ENCODE results near the gene TPM1.
A peak's percentile ranks its signal among the peaks of the same experiment; 100 is the strongest.

The TPM1 gene

DNA sequence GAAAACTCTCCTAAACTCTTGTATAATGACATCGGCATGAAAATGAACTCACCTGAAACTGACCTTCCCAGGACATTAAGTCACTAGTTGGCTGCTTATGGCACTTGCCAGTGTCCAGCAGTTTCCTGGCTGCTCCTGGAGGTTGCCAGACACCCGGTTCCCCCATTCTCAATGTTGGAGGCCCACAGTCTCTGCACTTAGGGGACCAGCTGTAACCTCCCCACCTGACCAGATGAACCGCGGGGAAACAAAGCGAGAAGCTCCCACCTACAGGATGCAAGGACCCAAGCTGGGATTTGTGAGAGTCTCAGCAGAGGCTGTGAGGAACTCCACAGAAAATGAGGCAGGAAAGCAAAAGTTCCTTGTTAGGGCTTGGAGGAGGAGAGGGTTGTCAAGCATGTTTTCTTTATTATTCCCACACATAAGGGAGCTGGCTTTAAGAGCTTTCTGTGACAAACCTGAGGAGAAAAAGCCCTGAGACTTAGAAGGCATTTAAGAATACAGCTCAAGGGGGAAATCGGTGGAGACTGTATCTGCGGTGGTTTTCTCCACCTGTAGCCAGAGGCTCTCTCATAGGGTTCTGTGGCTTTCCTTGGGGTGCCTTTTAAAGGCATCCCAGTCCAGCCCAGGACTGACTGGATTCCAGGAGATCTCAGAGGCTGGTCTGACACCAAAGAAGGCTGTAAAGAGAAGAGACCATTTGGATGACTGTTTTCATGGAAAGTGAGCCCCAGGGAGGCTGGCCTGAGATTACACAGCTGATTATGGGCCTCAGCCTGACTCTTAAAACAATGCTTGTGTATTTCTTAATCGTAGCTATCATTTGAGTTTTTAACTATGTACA is 4.6 kb downstream of the TPM1 start:
- no peaks in the 10 kb centered on the region for H3K36me3 ChIP-seq (ENCODE audit: control insufficient read depth in 1 of 2, insufficient read depth in 2 of 2, low read length in 2 of 2)
- no peaks in the 10 kb centered on the region for H3K9me3 ChIP-seq (ENCODE audit: control insufficient read depth in 1 of 2, low read length in 2 of 2)
- H3K27me3 ChIP-seq (ENCODE audit: control insufficient read depth in 1 of 2, insufficient read depth in 2 of 2, low read length in 2 of 2) = peaks cover 13 to 26% of the 10 kb centered on the region in 2 donors
- peak overlapping the region; percentile 80 to 92 for H3K4me3 ChIP-seq (ENCODE audit: low read depth in 1 of 2, low read length in 2 of 2)
- peak overlapping the region; percentile 69 to 78 for H3K9ac ChIP-seq (ENCODE audit: low read depth in 1 of 2, low read length in 2 of 2)
- H3K4me1 ChIP-seq (ENCODE audit: control insufficient read depth in 1 of 2, insufficient read depth in 2 of 2, low read length in 2 of 2) = peaks cover 37 to 40% of the 10 kb centered on the region in 2 donors
- H3K27ac ChIP-seq (ENCODE audit: low read depth, low read length) = peak overlapping the region; percentile 85

DNA sequence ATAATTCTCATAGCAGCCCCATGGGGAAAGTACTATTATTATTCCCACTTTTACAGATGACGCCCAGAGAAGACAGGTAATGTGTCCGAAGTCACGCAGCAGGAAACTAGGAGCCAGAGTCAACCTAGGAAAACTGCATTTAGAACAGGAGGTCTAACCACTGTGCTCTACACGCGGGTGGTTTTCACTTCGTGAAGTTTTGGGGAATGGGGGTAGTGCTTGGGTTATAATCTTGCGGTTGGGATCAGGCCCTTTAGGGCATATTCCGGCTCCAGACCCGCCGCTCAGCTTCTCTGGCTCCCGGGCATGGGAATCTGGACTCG is 5.2 kb downstream of the TPM1 start:
- H3K27ac ChIP-seq (ENCODE audit: low read depth, low read length) = peak overlapping the region; percentile 85
- H3K9ac ChIP-seq (ENCODE audit: low read depth in 1 of 2, low read length in 2 of 2) = peak overlapping the region; percentile 69 to 78
- H3K36me3 ChIP-seq (ENCODE audit: control insufficient read depth in 1 of 2, insufficient read depth in 2 of 2, low read length in 2 of 2) = no peaks in the 10 kb centered on the region
- H3K4me3 ChIP-seq (ENCODE audit: low read depth in 1 of 2, low read length in 2 of 2) = peak overlapping the region; percentile 80 to 92
- H3K27me3 ChIP-seq (ENCODE audit: control insufficient read depth in 1 of 2, insufficient read depth in 2 of 2, low read length in 2 of 2) = peaks cover 13 to 25% of the 10 kb centered on the region in 2 donors
- H3K9me3 ChIP-seq (ENCODE audit: control insufficient read depth in 1 of 2, low read length in 2 of 2) = no peaks in the 10 kb centered on the region
- peaks cover 43 to 46% of the 10 kb centered on the region in 2 donors for H3K4me1 ChIP-seq (ENCODE audit: control insufficient read depth in 1 of 2, insufficient read depth in 2 of 2, low read length in 2 of 2)

DNA sequence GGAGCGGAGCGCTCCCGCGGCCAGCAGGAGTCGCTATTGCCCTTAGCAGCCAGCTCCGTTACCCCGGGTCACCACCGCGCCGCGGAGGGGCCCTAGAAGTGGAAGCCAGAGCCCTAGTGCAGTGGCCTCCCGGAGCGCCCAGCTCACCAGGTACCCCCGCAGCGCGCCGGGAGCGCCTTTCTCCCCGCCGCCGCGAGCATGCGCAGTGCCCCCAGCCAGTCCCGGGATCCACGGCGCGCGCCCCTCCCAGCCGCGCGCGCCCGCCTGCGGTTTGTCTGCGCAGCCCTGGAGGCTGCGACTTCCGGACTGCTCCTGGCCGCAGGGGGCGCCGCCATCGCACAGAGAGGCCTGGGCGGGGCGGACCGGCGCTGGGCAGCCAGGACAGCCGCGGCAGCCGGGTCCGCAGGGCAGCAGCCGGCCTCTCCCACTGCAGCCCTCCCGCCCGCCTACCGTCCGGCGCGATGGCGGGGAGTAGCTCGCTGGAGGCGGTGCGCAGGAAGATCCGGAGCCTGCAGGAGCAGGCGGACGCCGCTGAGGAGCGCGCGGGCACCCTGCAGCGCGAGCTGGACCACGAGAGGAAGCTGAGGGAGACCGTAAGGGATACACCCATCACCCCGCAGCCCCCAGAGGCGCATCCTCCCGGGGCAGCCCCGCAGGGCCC is 5.7 kb downstream of the TPM1 start:
- no peaks in the 10 kb centered on the region for H3K36me3 ChIP-seq (ENCODE audit: control insufficient read depth in 1 of 2, insufficient read depth in 2 of 2, low read length in 2 of 2)
- H3K27ac ChIP-seq (ENCODE audit: low read depth, low read length) = peak overlapping the region; percentile 85
- peaks cover 48 to 49% of the 10 kb centered on the region in 2 donors for H3K4me1 ChIP-seq (ENCODE audit: control insufficient read depth in 1 of 2, insufficient read depth in 2 of 2, low read length in 2 of 2)
- H3K9ac ChIP-seq (ENCODE audit: low read depth in 1 of 2, low read length in 2 of 2) = peak overlapping the region; percentile 78 to 96
- H3K4me3 ChIP-seq (ENCODE audit: low read depth in 1 of 2, low read length in 2 of 2) = peak overlapping the region; percentile 80 to 92
- H3K9me3 ChIP-seq (ENCODE audit: control insufficient read depth in 1 of 2, low read length in 2 of 2) = no peaks in the 10 kb centered on the region
- H3K27me3 ChIP-seq (ENCODE audit: control insufficient read depth in 1 of 2, insufficient read depth in 2 of 2, low read length in 2 of 2) = peaks cover 12 to 21% of the 10 kb centered on the region in 2 donors

DNA sequence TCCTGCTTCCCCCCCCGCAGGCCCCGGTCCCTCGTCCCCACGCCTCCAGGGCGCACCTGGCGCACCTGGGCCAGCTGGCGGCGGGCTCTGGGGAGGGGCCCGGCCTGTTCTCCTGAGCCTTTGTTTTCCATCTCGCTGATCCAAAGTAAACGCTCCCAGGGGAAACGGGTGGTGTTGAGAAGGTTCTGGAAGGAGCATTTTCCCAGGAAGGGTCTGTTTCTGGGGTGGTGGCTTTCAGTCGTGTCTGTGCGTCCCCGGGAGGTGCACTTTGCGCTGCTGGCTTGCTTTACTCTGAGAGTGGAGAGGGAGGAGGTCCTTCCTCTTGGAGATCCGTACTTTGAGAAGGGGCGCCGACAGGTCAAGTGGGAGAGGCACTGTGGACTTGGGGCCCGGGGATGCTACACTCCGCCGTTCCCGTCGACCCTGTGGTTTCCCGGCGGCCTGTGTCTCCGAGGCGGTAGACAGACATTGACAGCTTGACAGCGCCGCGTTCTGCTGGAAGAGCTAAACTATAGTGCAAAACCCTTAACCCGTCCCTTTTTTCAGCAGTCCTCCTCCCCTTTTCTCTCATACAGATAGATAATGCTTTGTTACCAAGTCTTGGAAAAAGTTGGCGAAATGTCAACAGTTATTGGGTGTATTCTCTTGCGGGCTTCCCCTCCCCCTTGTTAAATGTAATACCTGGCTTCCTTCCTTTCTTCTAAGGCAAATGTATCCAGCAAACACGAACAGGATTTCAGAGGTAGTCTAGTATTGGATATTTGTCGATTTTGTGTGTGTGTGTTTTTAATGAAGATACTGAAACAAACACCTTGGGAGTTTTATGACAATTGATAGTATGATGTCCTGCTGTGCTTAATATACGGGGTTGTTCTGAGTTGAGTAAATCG is 6.5 kb downstream of the TPM1 start:
- Histone ChIP-seq H3K36me3 (ENCODE audit: control insufficient read depth in 1 of 2, insufficient read depth in 2 of 2, low read length in 2 of 2) (no peaks in the 10 kb centered on the region), H3K4me1 (ENCODE audit: control insufficient read depth in 1 of 2, insufficient read depth in 2 of 2, low read length in 2 of 2) (peaks cover 49% of the 10 kb centered on the region in 2 donors), H3K27ac (ENCODE audit: low read depth, low read length) (peak overlapping the region; percentile 85), H3K4me3 (ENCODE audit: low read depth in 1 of 2, low read length in 2 of 2) (peak overlapping the region; percentile 80 to 92), H3K9me3 (ENCODE audit: control insufficient read depth in 1 of 2, low read length in 2 of 2) (no peaks in the 10 kb centered on the region), H3K9ac (ENCODE audit: low read depth in 1 of 2, low read length in 2 of 2) (peak overlapping the region; percentile 78 to 96), H3K27me3 (ENCODE audit: control insufficient read depth in 1 of 2, insufficient read depth in 2 of 2, low read length in 2 of 2) (peaks cover 6 to 13% of the 10 kb centered on the region in 2 donors)

DNA sequence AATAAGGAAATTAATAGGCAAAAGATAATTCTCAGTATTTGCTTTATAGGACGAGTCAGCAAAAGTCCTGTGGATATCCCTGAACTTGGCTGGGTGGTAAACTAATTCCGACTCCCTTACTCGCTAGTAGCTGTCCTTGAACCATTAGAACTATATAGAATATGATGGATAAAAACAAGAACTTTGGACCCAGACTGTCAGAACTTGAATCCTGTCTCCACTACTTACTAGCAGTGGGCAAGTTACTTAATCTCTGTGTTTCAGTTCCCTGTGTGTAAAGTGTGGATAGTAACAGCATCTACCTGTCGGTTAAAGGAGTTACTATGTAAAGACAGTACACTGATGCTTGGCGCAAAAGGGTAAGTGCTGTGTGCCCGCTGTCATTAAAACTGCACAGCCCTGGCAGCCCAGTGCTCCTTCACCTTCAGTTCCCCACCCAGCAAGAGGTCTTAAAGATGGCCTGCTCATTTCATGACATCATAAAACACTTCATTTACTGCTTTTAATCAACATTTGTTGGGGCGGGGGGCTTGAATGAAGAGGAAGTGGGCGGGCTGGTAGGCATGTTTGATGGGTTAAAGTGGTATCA is 7.3 kb downstream of the TPM1 start:
- Histone ChIP-seq H3K27ac (ENCODE audit: low read depth, low read length) (peak overlapping the region; percentile 85), H3K4me3 (ENCODE audit: low read depth in 1 of 2, low read length in 2 of 2) (peak overlapping the region; percentile 80 to 92), H3K9me3 (ENCODE audit: control insufficient read depth in 1 of 2, low read length in 2 of 2) (no peaks in the 10 kb centered on the region), H3K9ac (ENCODE audit: low read depth in 1 of 2, low read length in 2 of 2) (peak overlapping the region; percentile 78 to 96), H3K27me3 (ENCODE audit: control insufficient read depth in 1 of 2, insufficient read depth in 2 of 2, low read length in 2 of 2) (peaks cover 0 to 5% of the 10 kb centered on the region in 2 donors), H3K36me3 (ENCODE audit: control insufficient read depth in 1 of 2, insufficient read depth in 2 of 2, low read length in 2 of 2) (no peaks in the 10 kb centered on the region), H3K4me1 (ENCODE audit: control insufficient read depth in 1 of 2, insufficient read depth in 2 of 2, low read length in 2 of 2) (peaks cover 50 to 53% of the 10 kb centered on the region in 2 donors)

DNA sequence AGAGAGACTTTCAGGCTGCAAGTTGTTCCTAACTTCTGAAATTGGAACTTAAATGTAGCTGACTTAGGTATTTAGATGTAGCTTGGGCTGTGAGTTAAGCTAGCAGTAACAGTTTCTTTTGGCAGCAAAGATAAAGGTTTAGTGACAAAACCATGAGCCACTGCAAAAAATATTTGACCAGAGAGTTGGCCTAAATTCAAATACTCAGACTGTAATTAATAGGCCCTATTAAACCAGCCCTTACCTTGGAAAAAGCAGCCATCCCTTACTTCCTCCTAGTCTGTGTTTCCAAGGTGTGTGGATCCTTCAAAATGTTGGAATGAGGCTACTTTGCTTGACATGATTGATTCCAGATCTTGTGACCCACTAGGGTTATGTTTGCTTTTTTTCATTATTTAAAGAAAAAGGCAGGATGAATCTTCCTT is 8.2 kb downstream of the TPM1 start:
- H3K4me3 ChIP-seq (ENCODE audit: low read depth in 1 of 2, low read length in 2 of 2) = peak overlapping the region; percentile 80 to 92
- H3K9ac ChIP-seq (ENCODE audit: low read depth in 1 of 2, low read length in 2 of 2) = peak overlapping the region; percentile 40 to 78
- H3K27ac ChIP-seq (ENCODE audit: low read depth, low read length) = peak overlapping the region; percentile 85

DNA sequence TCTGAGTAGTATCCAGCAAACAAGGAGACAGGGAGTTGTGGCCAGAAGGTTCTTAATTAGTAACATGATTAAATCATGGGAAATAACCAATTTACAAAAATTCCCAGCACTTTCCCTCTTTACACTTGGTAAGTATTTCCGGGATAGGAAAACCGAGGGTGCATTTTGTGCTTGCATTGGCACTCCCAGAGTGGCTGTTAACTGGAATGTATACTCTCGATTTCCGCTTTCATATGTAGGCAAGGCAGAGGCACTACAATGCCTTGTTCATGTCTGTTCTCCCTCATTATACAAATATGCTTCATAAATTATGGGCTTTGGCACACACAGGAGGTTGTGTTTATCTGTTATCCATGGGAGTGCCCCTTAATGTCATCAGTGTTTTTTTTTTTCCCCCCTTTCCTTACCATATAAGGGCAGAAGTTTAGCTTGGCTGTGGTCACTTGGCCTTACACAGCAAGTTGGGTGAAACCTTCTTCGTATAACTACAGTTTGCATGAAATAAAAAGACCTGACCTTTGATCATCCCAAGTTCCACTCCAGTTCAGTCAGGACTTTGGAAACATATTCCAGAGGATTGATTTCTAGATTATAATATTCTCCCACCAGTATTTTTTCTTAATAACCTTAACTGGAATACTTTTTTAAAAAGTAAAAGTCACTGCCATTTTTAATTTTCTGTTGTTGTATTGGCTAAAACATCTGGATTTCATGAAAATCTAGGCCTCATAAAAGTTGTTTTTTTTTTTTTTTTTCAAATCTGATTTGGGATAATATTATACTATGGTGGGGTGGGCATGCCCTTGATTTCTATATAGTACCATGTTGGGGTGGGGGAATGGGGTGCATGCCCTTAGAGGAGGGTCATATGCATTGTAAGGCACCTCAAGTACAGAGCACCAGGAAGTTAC is 8.9 kb downstream of the TPM1 start:
- H3K4me3 ChIP-seq (ENCODE audit: low read depth in 1 of 2, low read length in 2 of 2) = peak overlapping the region; percentile 80 to 92

More for the DNA sequence above, 8.2 kb downstream of the TPM1 start:
- H3K4me1 ChIP-seq (ENCODE audit: control insufficient read depth in 1 of 2, insufficient read depth in 2 of 2, low read length in 2 of 2) = peaks cover 56 to 61% of the 10 kb centered on the region in 2 donors
- no peaks in the 10 kb centered on the region for H3K9me3 ChIP-seq (ENCODE audit: control insufficient read depth in 1 of 2, low read length in 2 of 2)
- peaks cover 0 to 3% of the 10 kb centered on the region in 2 donors for H3K27me3 ChIP-seq (ENCODE audit: control insufficient read depth in 1 of 2, insufficient read depth in 2 of 2, low read length in 2 of 2)
- peaks cover 0 to 3% of the 10 kb centered on the region in 2 donors for H3K36me3 ChIP-seq (ENCODE audit: control insufficient read depth in 1 of 2, insufficient read depth in 2 of 2, low read length in 2 of 2)

DNA sequence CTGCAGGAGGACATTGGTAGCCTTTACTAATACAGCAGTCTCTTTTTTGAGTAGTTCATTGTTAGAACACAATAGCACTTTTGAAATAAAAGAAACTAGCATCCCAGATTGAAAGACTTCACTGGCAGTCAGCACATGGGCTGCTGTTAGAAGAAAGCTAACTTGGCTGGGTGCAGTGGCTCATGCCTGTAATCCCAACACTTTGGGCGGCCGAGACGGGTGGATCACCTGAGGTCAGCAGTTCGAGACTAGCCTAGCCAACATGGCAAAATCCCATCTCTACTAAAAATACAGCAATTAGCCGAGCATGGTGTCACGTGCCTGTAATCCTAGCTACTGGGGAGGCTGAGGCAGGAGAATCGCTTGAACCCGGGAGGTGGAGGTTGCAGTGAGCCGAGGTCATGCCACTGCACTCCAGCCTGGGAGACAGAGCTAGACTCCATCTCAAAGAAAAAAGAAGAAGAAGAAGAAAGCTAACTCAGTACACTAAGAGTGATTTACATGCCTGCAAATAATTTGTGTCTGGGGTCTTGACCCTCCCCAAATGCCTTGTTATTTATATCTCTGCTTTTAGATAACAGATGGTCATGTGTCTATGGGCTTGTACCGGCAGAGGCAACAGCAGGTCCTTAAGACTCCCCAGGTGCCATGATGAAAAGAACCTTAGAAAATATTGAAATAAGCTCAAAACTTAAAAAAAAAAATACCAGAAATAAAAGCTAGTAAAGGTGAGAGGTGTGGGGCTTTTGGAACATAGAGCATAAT is 9.7 kb downstream of the TPM1 start:
- H3K9me3 ChIP-seq (ENCODE audit: control insufficient read depth in 1 of 2, low read length in 2 of 2) = no peaks in the 10 kb centered on the region
- peaks cover 0 to 10% of the 10 kb centered on the region in 2 donors for H3K36me3 ChIP-seq (ENCODE audit: control insufficient read depth in 1 of 2, insufficient read depth in 2 of 2, low read length in 2 of 2)
- H3K4me1 ChIP-seq (ENCODE audit: control insufficient read depth in 1 of 2, insufficient read depth in 2 of 2, low read length in 2 of 2) = peaks cover 56 to 60% of the 10 kb centered on the region in 2 donors
- H3K9ac ChIP-seq (ENCODE audit: low read depth in 1 of 2, low read length in 2 of 2) = peak overlapping the region in 1 of 2 donors; percentile 44
- H3K4me3 ChIP-seq (ENCODE audit: low read depth in 1 of 2, low read length in 2 of 2) = peak overlapping the region in 1 of 2 donors; percentile 13
- no peaks in the 10 kb centered on the region for H3K27me3 ChIP-seq (ENCODE audit: control insufficient read depth in 1 of 2, insufficient read depth in 2 of 2, low read length in 2 of 2)
- H3K27ac ChIP-seq (ENCODE audit: low read depth, low read length) = peak overlapping the region; percentile 53

More for the DNA sequence above, 8.9 kb downstream of the TPM1 start:
- Histone ChIP-seq H3K36me3 (ENCODE audit: control insufficient read depth in 1 of 2, insufficient read depth in 2 of 2, low read length in 2 of 2) (peaks cover 0 to 3% of the 10 kb centered on the region in 2 donors), H3K27me3 (ENCODE audit: control insufficient read depth in 1 of 2, insufficient read depth in 2 of 2, low read length in 2 of 2) (no peaks in the 10 kb centered on the region), H3K9me3 (ENCODE audit: control insufficient read depth in 1 of 2, low read length in 2 of 2) (no peaks in the 10 kb centered on the region), H3K27ac (ENCODE audit: low read depth, low read length) (peak overlapping the region; percentile 85), H3K9ac (ENCODE audit: low read depth in 1 of 2, low read length in 2 of 2) (peak overlapping the region; percentile 40 to 78), H3K4me1 (ENCODE audit: control insufficient read depth in 1 of 2, insufficient read depth in 2 of 2, low read length in 2 of 2) (peaks cover 60 to 62% of the 10 kb centered on the region in 2 donors)

Data from duodenal mucosa (tissue), 2 donors.